HG02610 (cell line): ENCODE results near the gene IGSF11.

Experiments
- ATAC-seq: cut with Tn5 transposase; IDR thresholded peaks from one replicate; pipeline ENCODE4 v1.9.1; 2021; ENCODE audit warnings: mild to moderate bottlenecking, moderate library complexity; ENCODE audit not compliant: unreplicated experiment

IGSF11 gene

DNA sequence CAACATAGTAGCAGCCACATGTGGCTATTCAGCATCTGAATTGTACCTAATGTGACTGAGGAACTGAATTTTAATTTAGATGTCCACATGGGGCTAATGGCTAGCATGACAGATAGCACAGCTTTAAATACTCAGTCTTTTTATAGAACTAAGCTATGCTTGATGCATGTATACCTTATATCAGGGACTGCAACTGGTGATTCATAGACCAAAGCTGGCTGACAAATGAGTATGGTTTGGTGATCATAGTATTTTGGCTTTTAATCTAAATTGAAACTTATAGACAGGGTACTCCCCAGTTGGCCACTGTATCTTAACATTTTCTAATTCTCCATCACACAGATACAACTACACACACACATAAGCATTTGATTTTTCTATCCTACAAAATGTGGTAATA is 83.6 kb downstream of the IGSF11 start:
- no peak for ATAC-seq

DNA sequence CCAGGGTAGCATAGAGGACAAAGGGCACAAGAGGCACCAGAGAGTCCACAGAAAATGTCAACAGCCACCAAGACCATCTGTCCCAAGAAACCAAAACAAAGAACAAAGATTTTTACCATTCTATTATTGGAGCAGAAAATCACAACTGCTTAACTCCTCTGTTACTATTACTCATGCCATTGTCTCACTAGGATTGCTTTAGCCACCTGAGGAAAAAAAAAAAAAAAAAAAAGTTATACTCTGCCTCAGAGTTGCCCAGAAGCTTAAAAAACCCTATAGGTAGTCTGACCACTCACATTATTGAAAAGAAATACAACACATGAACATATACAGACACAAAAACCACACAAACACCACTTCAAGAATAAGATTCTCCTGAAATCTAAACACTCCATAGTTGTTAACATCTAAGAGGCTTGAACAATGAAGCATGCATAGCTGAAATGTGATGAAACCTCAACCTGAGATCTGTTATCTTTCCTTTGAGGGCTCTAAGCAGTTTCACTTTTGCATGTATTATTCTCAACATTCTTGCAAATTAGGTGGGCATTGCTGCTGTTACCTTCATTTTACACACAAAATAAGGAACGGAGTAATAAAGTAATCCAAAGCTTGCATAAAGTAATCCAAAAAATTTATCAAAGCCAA is 85.4 kb downstream of the IGSF11 start:
- no peak for ATAC-seq

DNA sequence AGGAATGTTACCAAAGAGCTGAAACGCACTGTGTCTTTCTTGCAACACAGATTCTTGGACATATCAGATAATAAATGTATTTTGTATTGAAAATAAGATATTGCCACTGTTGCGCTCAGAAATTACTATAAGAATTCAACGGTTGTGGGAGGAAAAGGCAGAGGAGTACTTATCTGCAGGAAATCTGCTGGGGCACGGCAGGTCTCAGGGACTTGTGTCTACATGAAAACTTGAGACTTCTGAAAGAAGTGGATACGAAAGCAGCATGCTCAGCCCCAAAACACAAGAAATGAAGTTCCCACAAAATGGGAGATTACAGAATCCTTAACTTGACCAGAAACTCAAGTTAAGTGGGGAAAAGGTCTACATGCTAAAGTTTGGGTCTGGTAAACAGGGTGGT is 86.5 kb downstream of the IGSF11 start:
- no peak for ATAC-seq

DNA sequence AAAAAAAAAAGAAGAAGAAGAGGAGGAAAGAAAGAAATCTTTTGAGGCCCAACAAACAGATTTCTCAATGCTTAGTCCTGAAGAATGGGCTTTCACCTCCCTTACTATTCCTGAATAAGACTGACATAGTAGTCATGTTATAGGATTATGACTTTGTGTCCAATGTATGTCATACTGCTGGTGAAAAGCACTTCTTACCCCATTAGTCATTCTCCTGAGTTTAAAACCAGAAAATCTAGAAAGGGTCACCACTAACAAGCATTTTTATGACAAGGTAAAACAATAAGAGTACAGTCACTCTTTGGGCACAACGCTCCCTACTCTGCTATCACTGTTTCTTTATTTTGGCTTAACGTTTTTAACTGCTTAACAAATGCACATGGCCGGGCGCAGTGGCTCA is 88.2 kb downstream of the IGSF11 start:
- no peak for ATAC-seq

DNA sequence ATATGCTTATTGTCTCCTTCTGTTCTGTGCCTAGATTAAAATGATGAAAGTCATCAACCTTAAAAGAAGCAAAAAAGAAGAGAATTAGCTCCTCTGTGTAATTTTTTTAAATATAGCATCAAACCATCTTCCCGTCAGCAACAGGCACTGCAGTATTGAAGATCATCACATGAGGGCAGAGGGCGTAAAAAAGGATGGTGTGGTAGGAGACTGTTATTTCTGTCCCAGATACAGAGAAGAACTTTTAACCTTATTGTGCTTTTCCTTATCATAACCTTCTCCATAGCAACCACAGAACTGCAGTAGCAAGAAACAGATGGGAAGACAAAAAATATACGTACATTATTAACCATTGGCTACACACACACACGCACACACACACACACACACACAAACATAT is 88.8 kb downstream of the IGSF11 start:
- no peak for ATAC-seq

DNA sequence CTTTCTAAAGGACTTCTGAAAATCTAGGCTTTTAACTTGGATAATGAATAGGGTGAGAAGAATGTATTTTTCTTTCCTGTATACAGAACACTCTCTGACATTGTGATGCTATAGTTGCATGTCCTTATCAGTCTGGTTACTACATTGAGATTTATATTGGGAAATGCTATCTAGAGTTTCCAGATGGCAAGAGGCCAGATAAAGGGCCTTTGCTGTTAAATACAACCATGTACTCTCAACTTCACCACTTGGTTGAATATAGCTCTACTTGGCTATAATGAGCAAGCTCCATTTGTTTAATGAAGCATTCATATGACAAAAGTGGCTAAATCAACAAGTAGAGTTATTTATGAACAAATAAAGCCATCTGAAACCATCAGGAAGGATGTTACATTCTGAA is 91.0 kb downstream of the IGSF11 start:
- no peak for ATAC-seq

DNA sequence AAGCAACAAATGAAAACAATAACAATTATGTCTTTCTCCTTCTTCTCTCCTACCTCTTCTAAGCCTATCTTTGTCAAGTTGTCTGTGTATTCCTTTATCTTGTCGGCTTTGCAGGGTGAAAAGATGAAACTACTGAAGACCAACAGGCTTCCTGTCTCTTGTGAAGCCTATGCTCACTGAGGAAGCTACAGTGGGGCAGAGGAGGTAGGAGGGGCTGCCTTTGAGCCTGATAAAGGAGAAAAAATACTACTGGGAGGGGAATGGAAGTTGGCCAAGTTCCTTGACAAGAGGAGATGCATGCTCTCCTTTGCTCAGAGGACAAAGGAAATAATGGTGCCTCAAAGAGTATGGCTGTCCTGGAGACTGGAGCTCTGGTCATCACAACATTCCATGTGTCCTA is 92.0 kb downstream of the IGSF11 start:
- no peak for ATAC-seq

DNA sequence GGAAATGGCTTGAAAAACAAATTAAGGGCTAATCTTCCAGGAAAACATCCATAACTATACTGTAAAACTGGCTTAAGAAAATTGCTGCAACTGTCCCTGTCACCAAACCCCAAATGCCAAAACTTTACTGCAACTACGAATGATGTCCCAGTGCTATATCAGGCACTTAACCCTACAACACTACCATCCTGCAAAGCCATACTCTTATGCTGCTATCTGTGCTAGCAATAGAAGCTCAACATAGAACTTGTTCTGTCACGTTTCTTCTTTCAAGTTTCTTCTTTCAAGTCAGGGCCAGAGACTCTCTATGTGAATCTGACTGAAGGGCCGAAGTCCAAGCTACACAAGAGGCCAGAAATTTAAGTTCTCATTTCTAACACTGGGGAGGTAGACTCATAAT is 92.5 kb downstream of the IGSF11 start:
- no peak for ATAC-seq

DNA sequence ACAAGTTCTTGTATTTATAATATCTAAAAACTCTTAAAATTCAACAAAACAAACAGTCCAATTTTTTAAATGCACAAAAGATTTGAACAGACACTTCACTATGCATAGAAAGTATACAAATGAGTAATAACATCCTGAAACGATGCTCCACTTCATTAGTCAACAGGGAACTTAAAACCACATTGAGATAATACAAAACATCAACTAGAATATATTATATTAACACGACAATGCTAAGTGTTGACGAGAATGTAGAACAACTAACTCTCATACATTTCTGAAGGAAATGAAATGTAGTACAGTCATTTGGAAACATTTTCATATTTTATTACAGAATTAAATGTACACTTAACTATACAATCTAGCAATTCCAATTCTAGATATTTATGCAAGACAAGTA is 93.4 kb downstream of the IGSF11 start:
- no peak for ATAC-seq

DNA sequence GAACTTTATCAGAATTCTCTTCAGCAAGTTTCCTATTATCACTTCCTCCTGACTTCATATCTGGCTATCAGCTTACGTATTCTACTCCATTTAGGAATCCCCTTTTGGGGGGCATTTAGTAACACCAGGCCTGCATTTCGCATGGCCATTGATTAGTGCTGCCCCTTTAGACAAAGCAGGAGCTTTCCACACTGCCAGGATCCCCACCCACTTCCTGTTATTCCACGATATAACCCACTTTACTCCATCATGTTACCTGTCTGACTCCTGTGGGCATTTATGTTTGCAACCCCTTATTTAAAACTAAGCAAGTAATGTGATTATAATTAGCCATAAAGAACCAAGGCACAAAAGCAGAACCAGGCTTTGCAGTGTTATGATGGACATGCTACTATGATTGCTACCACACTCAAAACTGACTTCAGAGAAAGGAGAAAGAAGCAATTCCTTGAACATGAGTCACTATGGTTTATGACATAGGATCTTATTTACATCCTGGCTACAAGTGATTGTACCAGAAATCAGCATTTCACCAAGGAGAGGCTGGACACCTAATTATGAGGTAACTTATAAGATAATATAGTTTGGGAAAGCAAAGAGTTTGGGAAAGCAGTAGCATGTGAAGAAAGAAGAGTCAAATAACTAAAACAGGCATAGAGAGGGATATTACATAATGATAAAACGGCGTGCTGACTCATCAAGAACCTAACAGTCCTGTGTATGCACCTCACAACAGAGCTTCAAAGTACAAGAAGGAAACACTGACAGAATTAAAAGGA is 96.3 kb downstream of the IGSF11 start:
- ATAC-seq = no peak

DNA sequence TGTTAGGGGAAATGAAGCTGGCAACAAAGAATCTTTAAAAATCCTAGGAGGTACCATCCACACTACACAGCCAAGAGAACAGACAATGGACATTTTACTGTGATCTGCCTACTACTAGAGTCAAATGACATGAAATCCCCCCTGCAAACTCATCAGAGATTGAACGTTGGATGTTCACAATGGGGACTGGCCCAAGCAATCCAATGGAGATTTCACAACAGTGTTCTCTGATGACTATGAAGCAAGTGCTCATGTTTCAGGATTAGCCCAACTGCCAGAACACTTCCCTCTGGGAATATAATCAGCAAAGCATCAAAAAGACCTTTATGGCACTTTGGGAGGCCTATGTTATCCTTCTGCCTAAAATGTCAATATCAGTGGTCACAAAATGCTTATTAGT is 97.8 kb downstream of the IGSF11 start:
- ATAC-seq = no peak

DNA sequence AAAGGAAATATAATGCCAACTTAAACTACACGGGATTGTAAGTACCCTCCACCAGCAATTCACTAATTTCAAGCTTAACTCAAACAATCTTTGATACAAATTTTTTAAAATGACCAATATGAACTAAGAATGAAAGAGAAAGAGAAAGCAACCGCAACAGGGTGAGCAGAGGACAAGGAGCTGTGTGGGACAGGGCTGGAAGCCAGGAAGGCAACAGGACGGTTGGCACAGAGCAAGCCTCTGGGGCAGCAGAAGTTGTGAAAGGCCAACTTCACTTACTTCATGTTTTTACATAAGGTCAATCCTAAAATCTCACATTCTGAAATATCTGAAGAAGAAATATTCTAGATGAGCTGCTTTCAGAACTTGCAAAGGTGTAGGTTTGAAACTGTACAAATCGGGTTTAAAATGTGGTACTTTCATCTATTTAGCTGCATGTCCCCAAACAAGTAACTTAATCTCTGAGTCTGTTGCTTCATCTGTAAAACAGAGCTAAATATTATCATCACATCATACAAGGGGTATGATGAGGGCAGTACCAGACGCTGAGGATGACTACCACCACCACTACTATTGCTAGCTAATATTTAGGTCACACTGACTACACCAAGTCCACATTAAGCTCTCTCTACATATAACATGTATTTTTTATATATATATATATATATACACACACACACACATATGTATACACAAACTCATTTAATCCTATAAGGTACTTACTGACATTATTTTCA is 101.7 kb downstream of the IGSF11 start:
- ATAC-seq = no peak

DNA sequence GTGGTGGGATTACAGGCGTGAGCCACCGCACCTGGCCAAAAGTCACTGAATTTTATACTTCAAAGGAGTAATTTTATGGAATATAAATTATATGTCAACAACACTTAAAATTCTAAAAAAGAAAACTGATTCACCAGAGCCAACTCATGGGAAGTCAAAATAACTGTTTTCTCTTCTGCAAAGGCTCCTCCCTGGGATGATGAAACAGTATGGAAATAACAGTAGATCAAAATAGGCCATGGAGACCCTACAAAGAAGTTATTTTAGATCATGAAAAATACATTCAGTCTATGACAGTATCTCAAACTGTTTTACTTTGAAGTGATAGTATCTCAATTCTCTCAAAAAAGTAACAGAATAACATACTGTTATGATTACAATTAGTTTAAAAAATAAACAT is 102.7 kb downstream of the IGSF11 start:
- ATAC-seq = no peak

DNA sequence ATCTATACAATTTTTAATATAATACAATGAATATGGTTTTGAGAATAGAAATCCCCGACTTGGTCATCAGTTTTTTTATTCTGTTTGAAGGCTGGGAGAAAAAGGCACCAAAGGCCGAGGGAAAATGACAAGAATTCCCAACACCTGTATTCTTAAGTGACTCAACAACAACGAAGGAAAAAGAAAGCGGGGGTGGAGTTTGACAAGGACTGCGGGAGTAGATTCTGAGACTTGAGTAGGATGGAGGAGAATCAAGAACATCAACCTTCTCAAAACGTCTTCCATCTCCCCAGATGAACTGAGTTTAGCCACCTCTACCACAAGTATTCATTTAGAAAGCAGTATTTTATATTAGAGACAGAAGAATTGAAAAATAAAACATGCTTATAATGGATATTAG is 107.2 kb downstream of the IGSF11 start:
- no peak for ATAC-seq

DNA sequence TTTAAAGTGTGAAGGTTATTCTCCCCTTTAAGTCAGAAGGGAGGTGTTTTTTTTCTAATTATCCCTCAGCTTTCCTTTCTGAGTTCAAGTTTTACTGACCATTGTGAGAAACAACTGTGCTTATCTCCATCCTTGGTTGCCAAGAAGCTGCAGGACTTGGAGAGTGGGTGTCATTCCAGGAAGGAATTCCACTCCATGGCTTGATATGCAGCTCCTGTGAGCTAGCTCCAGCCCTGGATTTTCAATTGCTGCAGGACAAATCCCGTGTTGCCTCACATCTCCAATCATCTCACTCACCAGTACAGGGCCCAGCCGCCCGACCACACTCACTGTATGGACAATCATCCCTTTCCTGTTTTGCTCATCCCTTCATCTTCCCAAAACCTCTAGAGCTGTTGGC is 122.5 kb downstream of the IGSF11 start:
- ATAC-seq = no peak

DNA sequence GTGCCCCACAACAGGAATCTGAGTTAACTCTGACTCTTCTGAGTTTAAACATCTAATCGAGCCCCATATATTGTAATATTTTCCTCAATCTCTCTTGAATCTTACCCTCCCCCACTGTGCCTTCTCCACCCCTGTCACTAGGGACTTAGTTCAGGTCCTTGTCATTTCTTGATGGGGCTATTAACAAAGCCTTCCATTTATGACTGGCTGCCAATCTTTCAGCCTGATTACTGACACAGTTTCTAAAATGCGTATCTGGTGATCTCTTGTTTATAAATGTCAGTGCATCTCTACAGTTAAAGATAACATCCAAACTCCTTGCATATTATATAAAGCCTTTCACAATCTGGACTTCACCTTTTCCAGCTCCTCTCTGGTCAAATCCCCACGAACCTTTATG is 124.3 kb downstream of the IGSF11 start:
- no peak for ATAC-seq

DNA sequence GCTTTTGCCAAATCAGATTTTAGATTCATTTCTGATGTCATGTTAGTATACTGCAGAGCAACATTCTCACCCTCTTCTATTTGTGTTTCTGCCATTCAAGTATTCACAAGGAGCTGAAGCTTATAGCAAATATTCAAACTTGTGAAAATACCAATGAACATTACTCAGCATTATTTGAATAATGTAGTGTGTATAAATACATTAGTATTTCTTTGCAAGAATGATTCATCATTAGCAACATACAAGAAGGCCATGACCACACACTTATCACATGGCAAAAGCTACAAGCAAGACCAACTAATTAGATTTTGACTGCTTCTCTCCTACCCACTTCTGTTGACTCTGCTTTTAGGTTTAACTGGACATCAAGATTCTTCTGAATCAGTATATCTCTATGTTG is 124.9 kb downstream of the IGSF11 start:
- ATAC-seq = no peak

DNA sequence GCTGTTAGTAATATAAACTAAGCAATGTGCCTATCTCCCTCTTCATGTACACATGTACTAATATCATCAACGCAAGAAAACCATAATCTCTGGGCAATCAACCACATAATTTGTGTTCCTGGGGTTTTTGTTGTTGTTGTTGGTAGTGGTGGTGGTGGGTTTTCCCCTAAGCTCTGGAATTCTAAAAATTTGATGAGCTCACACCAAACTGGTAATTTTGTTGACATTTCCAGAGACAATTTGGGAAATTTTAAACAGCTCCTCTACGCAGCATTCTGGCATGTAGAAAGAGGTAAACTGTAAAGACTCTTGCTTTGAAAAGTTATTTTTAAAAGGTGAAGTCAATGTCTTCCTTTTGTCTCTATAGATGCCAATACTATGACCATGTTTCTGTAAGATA is 126.7 kb downstream of the IGSF11 start:
- no peak for ATAC-seq

DNA sequence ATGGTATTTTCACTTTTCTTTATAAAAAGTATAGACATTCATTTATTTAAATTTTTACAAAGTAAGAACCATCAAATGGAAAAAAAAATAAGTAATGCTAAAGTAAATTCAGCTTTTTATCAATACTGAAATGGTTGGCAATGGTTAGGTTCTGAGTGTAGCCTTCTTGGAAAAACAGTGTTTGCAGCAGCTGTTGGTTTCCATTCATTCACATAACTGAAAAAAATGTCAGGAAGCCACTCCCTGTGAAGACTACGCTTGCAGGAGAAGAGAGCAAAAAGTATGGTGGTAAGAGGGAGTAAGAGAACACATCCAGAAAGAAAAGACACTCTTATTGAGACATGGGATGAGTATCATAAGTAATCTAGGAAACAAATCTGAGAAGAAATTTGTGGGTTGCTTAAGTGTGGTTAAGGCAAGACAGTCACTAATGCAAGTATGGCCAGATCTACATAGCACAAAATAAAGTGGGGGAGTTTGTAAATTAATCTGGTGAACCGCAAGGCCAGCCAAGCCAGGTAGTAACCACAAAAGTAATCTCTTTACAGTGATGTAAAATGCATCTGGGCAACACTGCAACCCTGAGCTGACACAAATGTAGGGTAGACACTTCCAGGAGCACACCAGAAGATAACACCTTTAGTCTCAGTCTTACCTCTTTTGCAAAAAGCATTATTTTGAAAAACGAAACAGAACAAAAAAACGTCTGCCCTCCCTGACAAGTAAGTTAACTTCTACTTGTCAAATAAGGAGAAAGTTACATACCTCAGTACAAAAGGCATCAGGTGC is 133.7 kb downstream of the IGSF11 start:
- ATAC-seq = no peak

DNA sequence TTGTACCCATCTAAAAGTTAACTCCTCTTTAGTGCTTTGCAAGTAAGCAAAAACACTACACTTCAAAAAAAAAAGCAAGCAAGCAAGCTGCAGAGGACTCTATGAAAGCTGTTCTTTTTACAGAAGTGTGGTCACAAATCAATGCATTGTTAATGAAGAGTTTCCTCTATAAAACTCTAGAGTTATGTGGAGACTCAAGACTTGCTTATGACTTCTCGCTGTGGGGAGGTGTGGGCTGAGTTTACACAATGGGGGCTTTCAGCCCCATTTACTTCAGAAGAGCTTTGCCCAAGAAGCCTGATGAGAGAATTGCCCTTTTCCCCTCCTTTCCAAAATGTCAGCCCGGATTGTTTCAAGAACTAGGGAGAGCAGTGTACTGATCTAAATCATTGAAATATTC is 144.4 kb downstream of the IGSF11 start:
- no peak for ATAC-seq

DNA sequence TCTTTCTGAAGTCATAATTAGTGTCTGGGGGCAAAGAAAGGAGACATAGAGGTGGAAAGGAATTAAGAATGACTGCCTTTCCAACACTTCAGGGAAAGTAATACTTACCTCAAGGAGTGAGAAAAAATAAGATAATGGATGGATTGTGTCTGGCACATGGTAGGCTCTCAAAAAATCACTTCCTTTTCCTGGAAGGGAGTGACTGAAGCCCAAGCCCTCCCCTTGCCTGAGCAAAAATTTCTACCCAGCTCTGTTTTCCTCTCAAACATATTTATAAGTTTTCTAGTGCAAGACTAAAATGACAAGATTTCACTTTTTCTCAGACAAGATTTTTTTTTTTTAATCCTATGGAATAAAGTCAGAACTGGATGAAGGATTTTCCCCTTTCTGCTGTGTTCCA is 145.0 kb downstream of the IGSF11 start:
- no peak for ATAC-seq
